ENCODE results near the gene RTTN.

DNA sequence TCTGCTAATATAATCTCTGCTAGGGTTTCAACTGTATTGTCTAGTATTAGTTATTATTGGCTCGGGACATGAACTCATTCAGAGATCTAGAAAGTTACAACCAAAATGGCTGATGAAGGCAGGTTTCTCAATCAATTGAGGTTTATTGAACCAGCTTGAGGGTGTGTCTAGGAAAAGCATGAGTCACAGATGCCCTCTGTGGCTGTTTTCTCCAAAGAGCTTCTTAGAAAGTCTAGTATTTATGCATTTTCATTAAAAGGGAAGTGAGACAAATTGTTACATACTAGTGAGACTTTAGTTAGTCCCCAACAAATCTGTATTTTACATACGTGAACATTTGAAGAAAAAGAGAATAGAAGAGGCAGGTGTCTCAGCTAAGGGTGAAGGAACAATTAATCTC is 23.0 kb upstream of the RTTN start:
- TF ChIP-seq, protein P1, sequence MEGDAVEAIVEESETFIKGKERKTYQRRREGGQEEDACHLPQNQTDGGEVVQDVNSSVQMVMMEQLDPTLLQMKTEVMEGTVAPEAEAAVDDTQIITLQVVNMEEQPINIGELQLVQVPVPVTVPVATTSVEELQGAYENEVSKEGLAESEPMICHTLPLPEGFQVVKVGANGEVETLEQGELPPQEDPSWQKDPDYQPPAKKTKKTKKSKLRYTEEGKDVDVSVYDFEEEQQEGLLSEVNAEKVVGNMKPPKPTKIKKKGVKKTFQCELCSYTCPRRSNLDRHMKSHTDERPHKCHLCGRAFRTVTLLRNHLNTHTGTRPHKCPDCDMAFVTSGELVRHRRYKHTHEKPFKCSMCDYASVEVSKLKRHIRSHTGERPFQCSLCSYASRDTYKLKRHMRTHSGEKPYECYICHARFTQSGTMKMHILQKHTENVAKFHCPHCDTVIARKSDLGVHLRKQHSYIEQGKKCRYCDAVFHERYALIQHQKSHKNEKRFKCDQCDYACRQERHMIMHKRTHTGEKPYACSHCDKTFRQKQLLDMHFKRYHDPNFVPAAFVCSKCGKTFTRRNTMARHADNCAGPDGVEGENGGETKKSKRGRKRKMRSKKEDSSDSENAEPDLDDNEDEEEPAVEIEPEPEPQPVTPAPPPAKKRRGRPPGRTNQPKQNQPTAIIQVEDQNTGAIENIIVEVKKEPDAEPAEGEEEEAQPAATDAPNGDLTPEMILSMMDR (IDR thresholded peaks at IDR 0.05): no peak
- TF ChIP-seq EP300 (IDR thresholded peaks at IDR 0.05): no peak
- no peak for TF ChIP-seq POLR2A (IDR thresholded peaks at IDR 0.05)
